Inferior parietal cortex (tissue), 1 donor: ENCODE results near the gene SEPTIN5.
A peak's percentile ranks its signal among the peaks of the same experiment; 100 is the strongest.

ENCODE experiments used
- DNase-seq: peaks from one replicate; pipeline ENCODE4 v3.0.0-alpha.2; 2016; ENCODE audit errors: extremely low spot score

Gene SEPTIN5

GRCh38 chr22:19705181-19705934, 8.9 kb upstream of the SEPTIN5 start:
- DNase-seq = no peak

- no peak for DNase-seq
Measured at GRCh38 chr22:19706661-19707151, 7.6 kb upstream of the SEPTIN5 start.

GRCh38 chr22:19707347-19708290, 6.7 kb upstream of the SEPTIN5 start:
- DNase-seq = no peak

GRCh38 chr22:19708321-19709011, 5.8 kb upstream of the SEPTIN5 start:
- no peak for DNase-seq

GRCh38 chr22:19709063-19709769, 5.1 kb upstream of the SEPTIN5 start:
- DNase-seq = no peak

GRCh38 chr22:19710020-19710768, 4.1 kb upstream of the SEPTIN5 start:
- DNase-seq = no peak

GRCh38 chr22:19710769-19711106, 3.6 kb upstream of the SEPTIN5 start:
- no peak for DNase-seq

GRCh38 chr22:19713245-19713644, 1.1 kb upstream of the SEPTIN5 start:
- DNase-seq = no peak

GRCh38 chr22:19713650-19714311, 522 bp upstream of the SEPTIN5 start:
- no peak for DNase-seq

GRCh38 chr22:19715188-19715930, 1.1 kb downstream of the SEPTIN5 start:
- DNase-seq = no peak

- DNase-seq = no peak
Measured at GRCh38 chr22:19716041-19716828, 1.9 kb downstream of the SEPTIN5 start.

- no peak for DNase-seq
Measured at GRCh38 chr22:19716829-19717105, 2.5 kb downstream of the SEPTIN5 start.

GRCh38 chr22:19717181-19717580, 2.9 kb downstream of the SEPTIN5 start:
- no peak for DNase-seq

- DNase-seq = peak; percentile 76
Measured at GRCh38 chr22:19717691-19718455, 3.6 kb downstream of the SEPTIN5 start.

- no peak for DNase-seq
Measured at GRCh38 chr22:19718456-19719049, 4.2 kb downstream of the SEPTIN5 start.

GRCh38 chr22:19719050-19719482, 4.8 kb downstream of the SEPTIN5 start:
- DNase-seq = no peak

GRCh38 chr22:19719488-19720021, 5.3 kb downstream of the SEPTIN5 start:
- DNase-seq = no peak
